GM21367 (cell line): Measurements from ENCODE around the gene GOLGA8G.
"Not testable (repeated sequence)": the region's sequence is repeated elsewhere in the genome, so short reads cannot be mapped to it uniquely, and the experiment has no call there.

Source experiments
- ATAC-seq: cut with Tn5 transposase; IDR thresholded peaks from one replicate; pipeline ENCODE4 v1.9.1; 2021; ENCODE audit not compliant: unreplicated experiment

The GOLGA8G gene, protein sequence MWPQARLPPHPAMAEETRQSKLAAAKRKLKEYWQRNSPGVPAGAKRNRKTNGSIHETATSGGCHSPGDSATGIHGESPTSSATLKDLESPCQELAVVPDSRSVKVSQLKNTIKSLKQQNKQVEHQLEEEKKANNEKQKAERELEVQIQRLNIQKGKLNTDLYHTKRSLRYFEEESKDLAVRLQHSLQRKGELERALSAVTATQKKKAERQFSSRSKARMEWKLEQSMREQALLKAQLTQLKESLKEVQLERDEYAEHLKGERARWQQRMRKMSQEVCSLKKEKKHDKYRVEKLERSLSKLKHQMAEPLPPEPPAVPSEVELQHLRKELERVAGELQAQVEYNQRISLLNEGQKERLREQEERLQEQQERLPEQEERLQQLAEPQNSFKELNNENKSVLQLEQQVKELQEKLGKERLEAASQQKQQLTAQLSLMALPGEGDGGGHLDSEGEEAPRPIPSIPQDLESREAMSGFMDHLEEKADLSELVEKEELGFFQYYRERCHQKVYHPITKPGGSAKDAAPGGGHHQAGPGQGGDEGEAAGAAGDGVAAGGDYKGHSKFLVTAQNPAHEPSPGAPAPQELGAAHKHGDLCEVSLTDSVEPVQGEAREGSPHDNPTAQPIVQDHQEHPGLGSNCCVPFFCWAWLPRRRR

DNA sequence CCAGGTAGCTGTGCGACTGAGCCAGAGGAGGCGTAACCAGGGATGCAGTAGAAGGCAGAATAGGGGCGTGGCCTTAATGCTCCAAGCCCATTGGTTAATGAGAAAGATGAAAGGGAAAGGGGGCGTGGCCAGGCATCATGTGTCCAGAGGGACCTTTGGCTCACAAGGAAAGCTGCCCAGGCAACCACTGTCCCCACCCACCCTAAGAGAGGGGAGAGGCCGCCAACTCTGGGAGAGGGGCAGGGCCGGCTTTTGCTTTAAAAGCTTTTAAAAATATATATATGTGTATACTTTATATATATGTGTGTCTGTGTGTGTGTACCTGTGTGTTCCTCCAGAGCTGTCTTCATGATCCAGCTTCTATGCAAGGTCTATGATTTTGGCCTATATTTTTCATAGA lies at the start of gene GOLGA8G:
Gene GOLGA8G, minus strand, starts transcription at position 18 of the 400 bp plus-strand sequence. CDS start 62 bp downstream, outside the sequence.
- not testable (repeated sequence) for ATAC-seq

DNA sequence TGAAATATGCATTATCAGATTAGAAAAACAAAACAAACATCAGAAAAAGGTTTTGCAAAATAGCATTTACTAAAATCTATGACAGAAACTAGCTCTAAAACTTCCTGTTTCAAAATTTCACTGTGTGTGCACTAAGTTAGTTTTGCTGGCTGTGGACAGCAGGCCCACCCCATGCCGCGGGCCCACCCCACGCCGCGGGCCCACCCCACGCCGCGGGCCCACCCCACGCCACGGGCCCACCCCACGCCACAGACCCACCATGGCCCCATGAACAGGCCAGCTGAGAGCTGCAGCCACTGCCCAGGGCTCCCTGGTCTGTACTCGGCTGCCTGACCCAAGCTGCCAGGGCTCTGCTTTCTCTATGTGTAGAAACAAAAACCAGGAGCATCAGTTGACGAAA lies 40.6 kb upstream of the GOLGA8G start:
- ATAC-seq: not testable (repeated sequence)

DNA sequence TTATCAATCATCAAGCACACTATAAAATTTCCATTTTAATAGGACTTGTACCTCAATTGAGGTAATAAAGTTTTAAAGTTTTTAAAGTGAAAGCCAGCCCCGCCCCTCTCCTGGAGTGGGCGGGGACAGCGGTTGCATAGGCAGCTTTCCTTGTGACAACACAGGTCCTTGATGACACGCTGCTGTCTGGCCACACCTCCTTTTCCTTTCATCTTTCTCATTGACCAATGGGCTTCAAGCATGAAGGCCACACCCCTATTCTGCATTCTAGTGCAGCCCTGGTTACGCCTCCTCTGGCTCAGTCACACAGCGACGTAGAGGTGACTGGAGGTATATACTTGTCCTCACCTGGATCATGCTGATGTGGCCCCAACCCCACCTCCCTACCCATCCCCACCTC lies 20.5 kb upstream of the GOLGA8G start, which contains the start of gene GOLGA6L25:
Gene GOLGA6L25, plus strand, starts transcription at position 301 of the 400 bp plus-strand sequence. Its CDS starts 61 bp downstream, at position 362.
- not testable (repeated sequence) for ATAC-seq

DNA sequence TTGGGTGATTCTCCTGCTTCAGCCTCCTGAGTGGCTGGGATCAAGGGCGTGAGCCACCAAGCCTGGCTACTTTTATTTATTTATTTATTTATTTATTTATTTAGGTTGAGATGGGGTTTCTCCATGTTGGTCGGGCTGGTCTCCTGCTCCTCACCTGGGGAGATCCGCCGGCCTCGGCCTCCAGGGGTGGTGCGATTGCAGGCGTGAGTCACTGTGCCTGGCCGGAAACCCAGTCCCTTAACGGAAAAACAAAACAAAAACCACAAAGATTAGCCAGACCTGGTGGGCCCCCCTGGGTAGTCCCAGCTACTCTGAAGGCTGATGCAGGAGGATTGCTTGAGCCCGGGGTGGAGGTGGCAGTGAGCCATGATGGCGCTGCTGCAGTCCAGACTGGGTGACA lies 17.6 kb downstream of the GOLGA8G start:
- not testable (repeated sequence) for ATAC-seq

DNA sequence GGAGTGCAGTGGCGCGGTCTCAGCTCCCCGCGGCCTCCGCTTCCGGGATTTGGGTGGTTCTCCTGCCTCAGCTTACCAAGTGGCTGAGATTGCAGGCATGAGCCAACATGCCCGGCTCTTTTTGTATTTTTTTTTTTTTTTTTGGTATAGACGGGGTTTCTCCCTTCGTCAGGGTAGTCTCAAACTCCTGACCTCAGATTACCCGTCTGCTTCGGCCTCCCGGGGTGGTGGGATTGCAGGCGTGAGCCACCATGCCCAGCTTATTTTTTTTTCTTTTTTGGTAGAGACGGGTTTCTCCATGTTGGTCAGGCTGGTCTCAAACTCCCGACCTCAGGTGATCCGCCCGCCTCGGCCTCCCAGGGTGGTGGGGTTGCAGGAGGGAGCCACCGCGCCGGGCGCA lies 18.6 kb downstream of the GOLGA8G start:
- ATAC-seq: not testable (repeated sequence)

DNA sequence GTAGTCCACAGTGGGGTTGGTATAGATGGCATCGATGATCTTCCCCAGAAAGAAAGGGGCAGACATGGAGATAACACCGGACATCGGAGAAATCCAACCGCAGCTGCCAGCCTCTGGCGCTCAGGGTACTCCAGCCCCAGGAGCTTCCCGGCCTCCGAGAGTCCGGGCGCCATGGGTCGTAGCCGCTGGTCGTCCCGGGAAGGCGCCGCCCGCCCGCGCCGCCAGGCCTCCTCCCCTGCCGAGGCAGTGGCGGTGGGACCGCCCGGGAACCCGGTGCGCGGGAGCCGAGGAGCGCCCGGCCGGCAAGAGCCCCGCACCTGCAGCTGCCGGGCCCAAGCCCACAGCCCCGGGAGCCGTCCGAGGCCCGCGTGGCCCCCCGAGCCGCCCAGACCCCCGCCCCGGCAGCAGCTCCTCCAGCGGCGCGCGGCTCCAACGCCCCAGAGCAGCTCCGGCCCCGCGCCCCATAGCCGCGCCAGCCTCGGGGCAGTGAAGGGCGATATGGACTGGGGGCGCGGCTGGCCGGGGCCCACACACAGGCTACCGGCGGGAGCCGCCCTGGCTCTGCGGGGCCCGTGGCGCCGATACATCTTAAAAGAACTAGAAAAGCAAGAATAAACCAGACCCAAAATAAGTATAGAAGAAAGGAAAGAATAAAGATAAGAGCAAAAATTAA lies 24.4 kb downstream of the GOLGA8G start:
- ATAC-seq: not testable (repeated sequence)

DNA sequence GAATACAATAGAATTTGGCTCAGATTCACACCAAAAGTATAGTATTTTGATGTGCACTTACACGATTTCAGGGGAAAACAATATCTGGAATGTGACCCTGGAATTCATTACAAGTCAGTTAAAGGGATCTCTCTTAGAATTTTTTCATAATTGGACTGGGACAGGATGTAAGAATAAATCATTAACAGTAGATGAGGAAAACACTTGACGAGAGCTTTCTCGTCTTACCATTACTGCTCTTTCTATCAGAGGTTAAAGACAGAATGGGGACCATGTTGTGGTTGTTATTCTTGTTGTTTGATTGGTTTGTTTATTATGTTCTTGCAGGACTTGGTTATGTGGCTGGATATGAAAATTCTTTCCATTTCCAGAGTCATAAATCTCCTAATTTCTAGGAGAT lies 51.4 kb downstream of the GOLGA8G start:
- not testable (repeated sequence) for ATAC-seq
